CD4-positive, alpha-beta memory T cell (primary cell): ENCODE measurements around the gene STMN1. TPM values are rescaled to one million over a fixed set of nuclear protein-coding genes. Genes with fewer than 3 reads are reported as not detected.
A peak's percentile ranks its signal among the peaks of the same experiment; 100 is the strongest.

Experiments
- CTCF ChIA-PET: fragments of 350-600 bp; sonication (Branson Sonifier 250); formaldehyde crosslinking; loops from one replicate; lab custom pipeline; 2021; ENCODE audit warnings: inconsistent platforms; ENCODE audit not compliant: partially characterized antibody; lab: Charles Lee
- POLR2A ChIA-PET: fragments of 350-600 bp; sonication (Branson Sonifier 250); formaldehyde crosslinking; loops from one replicate; lab custom pipeline; 2021; ENCODE audit not compliant: partially characterized antibody; lab: Charles Lee
- DNase-seq, 5 donors: peaks; one replicate each; pipeline versions ENCODE4 v3.0.0 to v3.0.0-alpha.2; 2020 to 2022; ENCODE audit warnings: mixed read lengths in 1 of 5
- H3K27ac ChIP-seq: one replicate; pipeline ENCODE4 v1.7.0; 2013; ENCODE audit warnings: low read depth, low read length
- H3K27me3 ChIP-seq: 2 replicates; pipeline ENCODE4 v1.7.0; 2013; ENCODE audit warnings: mild to moderate bottlenecking, low read length, moderate library complexity; ENCODE audit not compliant: insufficient read depth
- H3K36me3 ChIP-seq: 2 replicates; pipeline ENCODE4 v1.7.0; 2013; ENCODE audit warnings: mild to moderate bottlenecking, low read length, moderate library complexity; ENCODE audit not compliant: insufficient read depth
- H3K4me1 ChIP-seq: 2 replicates; pipeline ENCODE4 v1.7.0; 2013; ENCODE audit warnings: mild to moderate bottlenecking, low read length, moderate library complexity; ENCODE audit not compliant: insufficient read depth
- H3K4me3 ChIP-seq, 2 donors: one replicate each; pipeline ENCODE4 v1.7.0; 2013; ENCODE audit warnings: low read length in 2 of 2, mild to moderate bottlenecking in 1 of 2
- H3K9me3 ChIP-seq, 2 donors: one replicate each; pipeline ENCODE4 v1.7.0; 2013; ENCODE audit warnings: low read length in 2 of 2, control low read depth in 1 of 2; ENCODE audit not compliant: control insufficient read depth in 1 of 2
- H3K27ac Mint-ChIP-seq, 7 donors: one replicate each; pipeline ENCODE4 v1.8.0; 2020 to 2021; ENCODE audit warnings: mixed read lengths in 7 of 7, mild to moderate bottlenecking in 6 of 7, inconsistent platforms in 3 of 7, moderate library complexity in 3 of 7
- H3K27me3 Mint-ChIP-seq, 2 donors: one replicate each; pipeline ENCODE4 v1.8.0; 2020 to 2021; ENCODE audit warnings: mixed read lengths in 2 of 2
- H3K36me3 Mint-ChIP-seq, 2 donors: one replicate each; pipeline ENCODE4 v1.8.0; 2020 to 2021; ENCODE audit warnings: mixed read lengths in 2 of 2, inconsistent platforms in 1 of 2, mild to moderate bottlenecking in 1 of 2
- H3K4me1 Mint-ChIP-seq, 4 donors: one replicate each; pipeline ENCODE4 v1.8.0; 2020 to 2021; ENCODE audit warnings: mixed read lengths in 4 of 4, mild to moderate bottlenecking in 1 of 4
- H3K4me3 Mint-ChIP-seq, 8 donors: one replicate each; pipeline ENCODE4 v1.8.0; 2020 to 2021; ENCODE audit warnings: mixed read lengths in 8 of 8, mild to moderate bottlenecking in 7 of 8, moderate library complexity in 6 of 8, inconsistent platforms in 3 of 8
- H3K9me3 Mint-ChIP-seq, 8 donors: one replicate each; pipeline ENCODE4 v1.8.0; 2020 to 2021; ENCODE audit warnings: mixed read lengths in 8 of 8, mild to moderate bottlenecking in 5 of 8, inconsistent platforms in 3 of 8, moderate library complexity in 1 of 8
- intact Hi-C: fragments of 100-400 bp; cut with micrococcal nuclease; formaldehyde crosslinking; loops from one replicate; pipeline ENCODE4 v1.15.1; 2023
- microRNA-seq: library from miRNA; unstranded; fragments of <30 nt; microRNA quantifications from one replicate; pipeline ENCODE4 v1.2.0, GENCODE V29; 2021; ENCODE audit warnings: borderline replicate concordance, borderline number of aligned reads, borderline microRNAs expressed, mixed read lengths
- polyA plus RNA-seq, 2 donors: library from polyadenylated mRNA; unstranded; fragments of 300-500 nt; fragmentation: Illumina TruSeq; gene quantifications; one replicate each; pipeline ENCODE4 v1.2.3, GENCODE V29; 2021
- total RNA-seq, 2 experiments: library from RNA; stranded (reverse); gene quantifications; one replicate each; pipeline ENCODE4 v1.2.3, GENCODE V29; 2021

The STMN1 gene
- total and polyA plus RNA-seq, 4 experiments from 2014 or later: 34.5 to 85.2 (median 45.4) TPM

DNA sequence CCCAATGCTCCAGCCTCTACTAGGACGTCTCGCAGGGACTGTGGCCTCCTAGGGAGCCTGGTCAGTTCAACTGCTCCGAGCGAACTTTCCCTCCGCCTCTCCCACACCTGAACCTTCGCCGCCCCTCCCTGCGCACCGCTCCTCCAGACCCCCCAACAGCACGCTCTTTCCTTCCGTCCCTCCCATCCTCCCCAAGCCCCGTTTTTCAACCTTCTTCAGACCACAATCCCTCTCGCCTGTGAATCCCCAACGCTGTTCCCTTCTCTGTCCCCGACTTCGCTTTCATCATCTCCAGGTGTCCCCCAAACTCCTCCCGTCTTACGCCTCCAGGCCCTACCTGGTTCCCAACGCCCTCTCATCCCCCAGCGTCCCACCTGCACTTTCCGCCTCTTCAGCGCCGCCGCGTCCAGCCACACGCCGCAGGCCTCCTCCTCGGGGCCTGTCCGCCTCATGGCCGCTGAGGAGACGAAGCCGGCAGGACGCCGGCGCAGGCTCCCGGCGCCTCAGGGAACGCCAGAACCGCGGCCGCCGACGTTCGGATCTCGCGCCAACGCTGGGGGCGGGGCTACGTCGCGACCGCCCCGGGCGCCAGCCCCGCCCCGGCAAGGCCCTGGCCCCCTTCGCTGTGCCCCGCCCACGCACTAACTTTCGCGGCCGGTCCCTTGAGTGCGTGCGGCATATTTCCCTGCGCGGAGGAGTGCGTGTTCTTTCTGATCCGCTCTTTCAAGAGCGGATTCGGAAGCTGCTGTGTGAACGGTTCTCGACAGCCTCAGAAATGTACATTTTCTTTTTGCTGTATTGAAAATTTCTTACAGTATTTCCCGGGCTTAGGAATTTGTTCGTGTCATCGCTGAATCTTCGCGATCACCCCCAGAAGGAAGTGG is 47.1 kb downstream of the STMN1 start, which contains the start of gene AUNIP:
AUNIP (minus strand) TSS at position 552 of the 884 bp plus-strand sequence; CDS start at position 452, 100 bp downstream.
- Mint-ChIP-seq H3K4me1 (peaks cover 9 to 24% (median 14%) of the 10 kb centered on the region in 4 donors), H3K9me3 (no peaks in the 10 kb centered on the region), H3K27ac (peak within 1 kb of the TSS; percentile 92 to 98 (median 94)), H3K36me3 (peaks cover 0 to 3% of the 10 kb centered on the region in 2 donors), H3K27me3 (no peaks in the 10 kb centered on the region), H3K4me3 (peak within 1 kb of the TSS; percentile 87 to 95 (median 92))
- ChIA-PET CTCF (no interaction called here), POLR2A (interaction anchor here (1.0 to 5.0 kb wide), 3 partner anchors 16 to 138 kb away, joined by 6 to 28 read pairs (median 16); partner anchors contain the start of genes MTFR1L, PAFAH2 and PAQR7)
- Histone ChIP-seq H3K4me1 (peaks cover 16% of the 10 kb centered on the region), H3K4me3 (peak within 1 kb of the TSS; percentile 56 to 71), H3K36me3 (no peaks in the 10 kb centered on the region), H3K27me3 (no peaks in the 10 kb centered on the region), H3K9me3 (no peaks in the 10 kb centered on the region), H3K27ac (peak within 1 kb of the TSS; percentile 80)
- intact Hi-C loops: loop anchor here (1.0 to 2.0 kb wide), 2 partner anchors 16 to 39 kb away; partner anchors contain the start of gene PAQR7
- peak; percentile 88 to 89 (median 89) for DNase-seq

DNA sequence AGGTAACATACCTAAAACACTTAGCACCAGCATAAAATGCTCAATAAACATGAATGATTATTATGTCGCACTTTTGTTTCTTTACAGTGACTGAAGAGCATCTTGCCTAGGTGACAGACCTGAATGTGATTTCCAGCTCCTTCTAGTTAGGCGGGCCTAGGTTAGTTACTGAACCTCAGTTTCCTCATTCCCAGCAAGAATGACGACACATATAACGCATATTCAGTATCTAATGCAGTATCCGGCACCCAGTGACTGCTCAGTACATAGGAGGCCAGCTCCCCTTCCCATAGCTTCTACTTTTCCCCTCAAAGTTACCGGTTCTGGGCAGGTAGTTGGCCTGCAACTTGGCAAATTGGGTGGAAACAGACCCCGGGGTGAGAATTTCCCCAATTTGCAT is 47.7 kb downstream of the STMN1 start:
- no peaks in the 10 kb centered on the region for H3K9me3 Mint-ChIP-seq
- no peaks in the 10 kb centered on the region for H3K9me3 ChIP-seq
- H3K27me3 ChIP-seq: no peaks in the 10 kb centered on the region
- CTCF ChIA-PET: no interaction called here
- peak overlapping the region; percentile 56 to 71 for H3K4me3 ChIP-seq
- no peaks in the 10 kb centered on the region for H3K27me3 Mint-ChIP-seq
- intact Hi-C loops: loop anchor here (2.0 kb wide), 1 partner anchor 16 kb away; the partner anchor contains the start of gene PAQR7
- peaks cover 0 to 3% of the 10 kb centered on the region in 2 donors for H3K36me3 Mint-ChIP-seq
- no peak overlapping the region for H3K27ac ChIP-seq
- H3K4me3 Mint-ChIP-seq: peak overlapping the region; percentile 82 to 92 (median 84)
- H3K4me1 Mint-ChIP-seq: peaks cover 9 to 24% (median 14%) of the 10 kb centered on the region in 4 donors
- no peak for DNase-seq
- peaks cover 16% of the 10 kb centered on the region for H3K4me1 ChIP-seq
- peak overlapping the region in 4 of 7 donors; percentile 13 to 79 (median 53) for H3K27ac Mint-ChIP-seq
- no peaks in the 10 kb centered on the region for H3K36me3 ChIP-seq
- POLR2A ChIA-PET: interaction anchor here (5.0 kb wide), 1 partner anchor 38 kb away, joined by 28 read pairs; the partner anchor contains the start of gene MTFR1L

- H3K27me3 ChIP-seq: no peaks in the 10 kb centered on the region
- H3K9me3 ChIP-seq: no peaks in the 10 kb centered on the region
- H3K27ac ChIP-seq: no peak overlapping the region
- H3K36me3 ChIP-seq: no peaks in the 10 kb centered on the region
- intact Hi-C loops: no loop called here
- no peak overlapping the region for H3K27ac Mint-ChIP-seq
- ChIA-PET CTCF (interaction anchor here (0.7 kb wide), 1 partner anchor 12 kb away, joined by 3 read pairs; no protein-coding TSS in a partner anchor), POLR2A (interaction anchor here (0.6 to 5.0 kb wide), 2 partner anchors 26 to 36 kb away, joined by 3 to 28 read pairs; partner anchors contain the start of gene MTFR1L)
- no peak for DNase-seq
- H3K27me3 Mint-ChIP-seq: no peaks in the 10 kb centered on the region
- peaks cover 9 to 24% (median 14%) of the 10 kb centered on the region in 4 donors for H3K4me1 Mint-ChIP-seq
- no peak overlapping the region for H3K4me3 ChIP-seq
- H3K4me1 ChIP-seq: peaks cover 16% of the 10 kb centered on the region
- H3K36me3 Mint-ChIP-seq: peaks cover 0 to 3% of the 10 kb centered on the region in 2 donors
- no peaks in the 10 kb centered on the region for H3K9me3 Mint-ChIP-seq
- no peak overlapping the region for H3K4me3 Mint-ChIP-seq
Observed at GRCh38 chr1:25856856-25857255, 49.4 kb downstream of the STMN1 start.

- no peak for DNase-seq
- intact Hi-C loops: no loop called here
- H3K36me3 ChIP-seq: no peaks in the 10 kb centered on the region
- Mint-ChIP-seq H3K27ac (no peak overlapping the region), H3K9me3 (peaks cover 0 to 7% (median 0%) of the 10 kb centered on the region in 8 donors), H3K27me3 (no peaks in the 10 kb centered on the region), H3K36me3 (peaks cover 0 to 2% of the 10 kb centered on the region in 2 donors), H3K4me3 (no peak overlapping the region), H3K4me1 (peaks cover 6 to 11% (median 8%) of the 10 kb centered on the region in 4 donors)
- no peaks in the 10 kb centered on the region for H3K9me3 ChIP-seq
- CTCF ChIA-PET: no interaction called here
- POLR2A ChIA-PET: no interaction called here
- no peaks in the 10 kb centered on the region for H3K27me3 ChIP-seq
- H3K27ac ChIP-seq: no peak overlapping the region
- H3K4me1 ChIP-seq: peaks cover 10% of the 10 kb centered on the region
- H3K4me3 ChIP-seq: no peak overlapping the region
Observed at GRCh38 chr1:25854554-25854953, 51.7 kb downstream of the STMN1 start.

Small RNA genes within 50 kb of the gene (microRNA-seq; reads per million reads assigned to microRNA genes)
- gene MIR3917: not detected

Other genes starting within 250 kb of the STMN1 start
- 10 to 100 TPM; 24.8 to 26.2 TPM for gene SELENON, start 106.2 kb downstream of the STMN1 start, total RNA-seq
- 1 to 10 TPM in 1 of 2 donors, under 1 TPM in 1; 0.65 to 6.5 TPM for gene SELENON, start 106.2 kb downstream of the STMN1 start, polyA plus RNA-seq
- 10 to 100 TPM; 53.3 to 57.2 TPM for gene MTFR1L, start 86.5 kb downstream of the STMN1 start, total RNA-seq
- 10 to 100 TPM; 27.5 to 58.4 TPM for gene MTFR1L, start 86.5 kb downstream of the STMN1 start, polyA plus RNA-seq
- gene AUNIP, start 47.0 kb downstream of the STMN1 start, total RNA-seq: not detected
- not detected for gene AUNIP, start 47.0 kb downstream of the STMN1 start, polyA plus RNA-seq
- gene PAQR7, start 30.7 kb downstream of the STMN1 start, total RNA-seq: 1 to 10 TPM; 2.1 to 2.6 TPM
- gene PAQR7, start 30.7 kb downstream of the STMN1 start, polyA plus RNA-seq: under 1 TPM in 1 of 2 donors, not detected in 1; 0.29 TPM
- 10 to 100 TPM; 18.3 to 20.0 TPM for gene PAFAH2, start 91.6 kb upstream of the STMN1 start, total RNA-seq
- gene PAFAH2, start 91.6 kb upstream of the STMN1 start, polyA plus RNA-seq: 10 to 100 TPM; 10.1 to 12.3 TPM
- gene EXTL1, start 115.4 kb upstream of the STMN1 start, total RNA-seq: under 1 TPM; 0.12 to 0.19 TPM
- gene EXTL1, start 115.4 kb upstream of the STMN1 start, polyA plus RNA-seq: not detected
- not detected for gene SLC30A2, start 139.7 kb upstream of the STMN1 start, total RNA-seq
- not detected for gene SLC30A2, start 139.7 kb upstream of the STMN1 start, polyA plus RNA-seq
- not detected for gene TRIM63, start 161.2 kb upstream of the STMN1 start, total RNA-seq
- gene TRIM63, start 161.2 kb upstream of the STMN1 start, polyA plus RNA-seq: not detected
- 10 to 100 TPM; 20.1 to 25.0 TPM for gene PDIK1L, start 205.4 kb upstream of the STMN1 start, total RNA-seq
- 1 to 10 TPM; 5.5 to 8.7 TPM for gene PDIK1L, start 205.4 kb upstream of the STMN1 start, polyA plus RNA-seq